HEK293 (cell line): ENCODE data around the gene NCL.

Experiments
- CTCF ChIA-PET: fragments of 350-600 bp; formaldehyde crosslinking; extraction: SDS; loops from one replicate; lab custom pipeline; 2021; ENCODE audit warnings: antibody characterized with exemption; lab: Yijun Ruan, JAX
- POLR2A ChIA-PET: fragments of 300-600 bp; formaldehyde crosslinking; extraction: SDS; loops from one replicate; lab custom pipeline; 2020; ENCODE audit warnings: antibody characterized with exemption, inconsistent platforms; lab: Yijun Ruan, JAX
- H3K27ac ChIP-seq: fragments of 200-500 bp; sonication (Bioruptor generic); 2 replicates; pipeline ENCODE4 v1.5.1; 2014; ENCODE audit warnings: low read depth, low read length, control low read depth, inconsistent platforms; ENCODE audit errors: extremely low read depth
- H3K36me3 ChIP-seq, 2 experiments: fragments of 200-500 bp in 1 of 2; sonication (Bioruptor generic) in 1 of 2; 1 replicate in 1 of 2; 2 replicates in 1 of 2; pipeline ENCODE4 v1.5.1; 2014 to 2017; ENCODE audit warnings: inconsistent platforms in 2 of 2, low read length in 2 of 2; ENCODE audit not compliant: control insufficient read depth in 2 of 2, insufficient read depth in 1 of 2
- H3K4me1 ChIP-seq: fragments of 200-500 bp; sonication (Bioruptor generic); 2 replicates; pipeline ENCODE4 v1.5.1; 2014; ENCODE audit warnings: mild to moderate bottlenecking, low read length, inconsistent platforms; ENCODE audit not compliant: control insufficient read depth, insufficient read depth
- H3K4me3 ChIP-seq: 2 replicates; pipeline ENCODE4 v1.5.1; 2011; ENCODE audit warnings: low read depth, mild to moderate bottlenecking, control low read depth, low read length, moderate library complexity
- H3K9me3 ChIP-seq: fragments of 200-500 bp; sonication (Bioruptor generic); 2 replicates; pipeline ENCODE4 v1.5.1; 2014; ENCODE audit warnings: low read depth, low read length, inconsistent platforms; ENCODE audit not compliant: control insufficient read depth, insufficient read depth
- BCL11B ChIP-seq: fragments of 450-650 bp; formaldehyde crosslinking; IDR thresholded peaks from 2 replicates; pipeline ENCODE4 v1.5.1; 2016; ENCODE audit warnings: low read depth, missing biosample characterization, missing genetic modification characterization
- MYNN ChIP-seq: fragments of 450-650 bp; formaldehyde crosslinking; IDR thresholded peaks from 2 replicates; pipeline ENCODE4 v1.5.1; 2016; ENCODE audit warnings: missing biosample characterization, missing genetic modification characterization, borderline replicate concordance
- PRDM1 ChIP-seq: fragments of 450-650 bp; formaldehyde crosslinking; IDR thresholded peaks from 2 replicates; pipeline ENCODE4; 2016; ENCODE audit warnings: missing biosample characterization, missing genetic modification characterization
- ZBTB20 ChIP-seq: fragments of 450-650 bp; formaldehyde crosslinking; IDR thresholded peaks from 2 replicates; pipeline ENCODE4 v1.5.1; 2016; ENCODE audit warnings: missing biosample characterization, missing genetic modification characterization
- ZBTB26 ChIP-seq: fragments of 450-650 bp; formaldehyde crosslinking; optimal IDR thresholded peaks from 2 replicates; pipeline ENCODE3; 2016; ENCODE audit warnings: missing biosample characterization, mild to moderate bottlenecking, missing genetic modification characterization
- ZFP37 ChIP-seq: fragments of 450-650 bp; formaldehyde crosslinking; IDR thresholded peaks from 2 replicates; pipeline ENCODE4 v1.5.1; 2016; ENCODE audit warnings: missing biosample characterization, missing genetic modification characterization
- ZFP69B ChIP-seq: fragments of 450-650 bp; formaldehyde crosslinking; IDR thresholded peaks from 2 replicates; pipeline ENCODE4 v1.5.1; 2016; ENCODE audit warnings: missing biosample characterization, missing genetic modification characterization
- ZNF114 ChIP-seq: fragments of 450-650 bp; formaldehyde crosslinking; IDR thresholded peaks from 2 replicates; pipeline ENCODE4 v1.5.0; 2017; ENCODE audit warnings: missing biosample characterization, missing genetic modification characterization
- ZNF132 ChIP-seq: fragments of 450-650 bp; formaldehyde crosslinking; IDR thresholded peaks from 2 replicates; pipeline ENCODE4 v1.5.1; 2017; ENCODE audit warnings: missing biosample characterization, missing genetic modification characterization, borderline replicate concordance
- ZNF155 ChIP-seq: fragments of 450-650 bp; formaldehyde crosslinking; IDR thresholded peaks from 2 replicates; pipeline ENCODE4 v1.5.1; 2016; ENCODE audit warnings: missing biosample characterization, missing genetic modification characterization
- ZNF2 ChIP-seq: fragments of 450-650 bp; formaldehyde crosslinking; IDR thresholded peaks from 2 replicates; pipeline ENCODE4 v1.5.1; 2016; ENCODE audit warnings: missing biosample characterization, missing genetic modification characterization
- ZNF274 ChIP-seq, 2 experiments: fragments of 200-500 bp in 1 of 2; fragments of 450-650 bp in 1 of 2; sonication (Bioruptor generic) in 1 of 2; formaldehyde crosslinking in 1 of 2; IDR thresholded peaks; 2 replicates each; pipeline versions ENCODE4 v1.5.1 to v1.6.1; 2014 to 2016; ENCODE audit warnings: borderline replicate concordance in 1 of 2, inconsistent platforms in 1 of 2, low read length in 1 of 2, missing biosample characterization in 1 of 2, missing genetic modification characterization in 1 of 2
- ZNF280D ChIP-seq: fragments of 450-650 bp; formaldehyde crosslinking; IDR thresholded peaks from 2 replicates; pipeline ENCODE4 v1.5.1; 2016; ENCODE audit warnings: missing biosample characterization, missing genetic modification characterization
- ZNF324 ChIP-seq: fragments of 450-650 bp; formaldehyde crosslinking; IDR thresholded peaks from 2 replicates; pipeline ENCODE4 v1.5.1; 2016; ENCODE audit warnings: missing biosample characterization, missing genetic modification characterization
- ZNF350 ChIP-seq: fragments of 450-650 bp; formaldehyde crosslinking; IDR thresholded peaks from 2 replicates; pipeline ENCODE4 v1.5.0; 2017; ENCODE audit warnings: missing biosample characterization, mild to moderate bottlenecking, missing genetic modification characterization
- ZNF501 ChIP-seq: fragments of 450-650 bp; formaldehyde crosslinking; IDR thresholded peaks from 2 replicates; pipeline ENCODE4 v1.5.1; 2016; ENCODE audit warnings: missing biosample characterization, missing genetic modification characterization
- ZNF514 ChIP-seq: fragments of 450-650 bp; formaldehyde crosslinking; IDR thresholded peaks from 2 replicates; pipeline ENCODE4 v1.5.1; 2016; ENCODE audit warnings: missing biosample characterization, missing genetic modification characterization
- ZNF530 ChIP-seq: fragments of 450-650 bp; formaldehyde crosslinking; IDR thresholded peaks from 2 replicates; pipeline ENCODE4 v1.5.1; 2016; ENCODE audit warnings: low read depth, missing biosample characterization, missing genetic modification characterization
- ZNF548 ChIP-seq: fragments of 450-650 bp; formaldehyde crosslinking; IDR thresholded peaks from 2 replicates; pipeline ENCODE4 v1.5.1; 2016; ENCODE audit warnings: missing biosample characterization, missing genetic modification characterization
- ZNF777 ChIP-seq: fragments of 450-650 bp; formaldehyde crosslinking; IDR thresholded peaks from 2 replicates; pipeline ENCODE4 v1.5.1; 2017; ENCODE audit warnings: missing biosample characterization, missing genetic modification characterization, borderline replicate concordance

The NCL gene

GRCh38 chr2:231480781-231481180 is 16.5 kb upstream of the NCL start:
- Histone ChIP-seq H3K4me1 (no peaks in the 10 kb centered on the region), H3K36me3 (no peaks in the 10 kb centered on the region), H3K27ac (no peak overlapping the region), H3K4me3 (no peak overlapping the region), H3K9me3 (no peaks in the 10 kb centered on the region)
- TF ChIP-seq ZNF114 (tag by site-specific recombination) (no peak), ZNF501 (tag by site-specific recombination) (no peak), ZBTB20 (tag by site-specific recombination) (no peak)
- ChIA-PET CTCF (interaction anchor here (0.7 to 6.1 kb wide), 10 partner anchors 8 to 524 kb away, joined by 3 to 55 read pairs (median 3); partner anchors contain the start of gene NCL), POLR2A (interaction anchor here (4.3 kb wide), 1 partner anchor 16 kb away, joined by 43 read pairs; the partner anchor contains the start of gene NCL)

GRCh38 chr2:231479455-231479854 is 15.2 kb upstream of the NCL start:
- no peak for TF ChIP-seq BCL11B (tag by site-specific recombination)
- no peak for TF ChIP-seq PRDM1 (tag by site-specific recombination)
- TF ChIP-seq ZNF155 (tag by site-specific recombination), result no peak
- no peak for TF ChIP-seq ZNF280D
- TF ChIP-seq ZBTB26 (tag by site-specific recombination), result no peak
- no peak for TF ChIP-seq MYNN (tag by site-specific recombination)
- no peak for TF ChIP-seq ZNF530 (tag by site-specific recombination)
- TF ChIP-seq ZNF350 (tag by site-specific recombination), result no peak
- no peak for TF ChIP-seq ZNF2 (tag by site-specific recombination)
- TF ChIP-seq ZNF777 (tag by site-specific recombination), result no peak
- TF ChIP-seq ZNF324, result no peak
- TF ChIP-seq ZNF274 (IDR thresholded peaks at IDR 0.05; ENCODE audit: low read length), result no peak
- TF ChIP-seq ZNF274 (tag by site-specific recombination; IDR thresholded peaks at IDR 0.05; ENCODE audit: borderline replicate concordance), result no peak
- no peak for TF ChIP-seq ZNF548
- TF ChIP-seq ZNF132 (tag by site-specific recombination), result no peak
- TF ChIP-seq ZNF514 (tag by site-specific recombination), result no peak
- Histone ChIP-seq H3K4me1 (no peaks in the 10 kb centered on the region), H3K36me3 (no peaks in the 10 kb centered on the region), H3K27ac (no peak overlapping the region), H3K4me3 (no peak overlapping the region), H3K9me3 (no peaks in the 10 kb centered on the region)
- POLR2A ChIA-PET, result interaction anchor here (2.0 kb wide), 1 partner anchor 16 kb away, joined by 21 read pairs; the partner anchor contains the start of gene NCL
- CTCF ChIA-PET, result interaction anchor here (6.1 kb wide), 1 partner anchor 12 kb away, joined by 55 read pairs; the partner anchor contains the start of gene NCL

DNA sequence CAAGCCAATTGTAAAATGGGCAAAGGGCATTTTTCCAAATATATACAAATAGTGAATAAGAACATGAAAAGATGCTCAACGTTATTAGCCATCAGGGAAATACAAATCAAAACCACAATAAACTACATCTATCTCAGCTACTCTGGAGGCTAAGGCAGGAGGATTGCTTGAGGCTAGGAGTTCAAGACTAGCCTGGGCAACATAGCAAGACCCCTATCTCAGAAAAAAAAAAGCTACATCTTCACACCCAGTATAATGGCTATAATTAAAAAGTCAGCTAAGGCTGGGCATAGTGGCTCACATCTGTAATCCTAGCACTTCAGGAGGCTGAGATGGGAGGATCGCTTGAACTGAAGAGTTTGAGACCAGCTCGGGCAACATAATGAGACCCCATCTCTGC is 12.6 kb upstream of the NCL start:
- Histone ChIP-seq H3K9me3 (no peaks in the 10 kb centered on the region), H3K4me3 (no peak overlapping the region), H3K36me3 (no peaks in the 10 kb centered on the region), H3K27ac (no peak overlapping the region), H3K4me1 (no peaks in the 10 kb centered on the region)
- TF ChIP-seq ZFP37 (tag by site-specific recombination), result no peak
- TF ChIP-seq ZFP69B (tag by site-specific recombination), result no peak
- CTCF ChIA-PET, result interaction anchor here (0.6 to 1.1 kb wide), 4 partner anchors 14 to 1160 kb away, joined by 3 read pairs; no protein-coding TSS in a partner anchor
- POLR2A ChIA-PET, result no interaction called here
